Neural cell (in vitro differentiated cells): Measurements from ENCODE around the gene TOR1AIP1. TPM values are rescaled to one million over a fixed set of nuclear protein-coding genes. Genes with fewer than 3 reads are reported as not detected.

Experiments used
- H2AFZ ChIP-seq: fragments of 200-600, 300-800 bp; sonication (generic), shearing (Covaris generic); 2 replicates; pipeline ENCODE4 v1.6.0; 2014; ENCODE audit warnings: low read depth, mild to moderate bottlenecking, antibody characterized with exemption, low read length, moderate library complexity
- H3F3A ChIP-seq: fragments of 200-600 bp; shearing (Covaris generic); 2 replicates; pipeline ENCODE4 v1.6.1; 2016; ENCODE audit warnings: mild to moderate bottlenecking, moderate library complexity, mixed read lengths, antibody characterized with exemption, low read length; ENCODE audit not compliant: insufficient read depth, poor library complexity, severe bottlenecking
- H3K27ac ChIP-seq: fragments of 200-600, 300-800 bp; sonication (generic), shearing (Covaris generic); 2 replicates; pipeline ENCODE4 v1.5.1; 2014; ENCODE audit warnings: mild to moderate bottlenecking, low read length, moderate library complexity
- H3K27me3 ChIP-seq: fragments of 300-800, 200-600 bp; sonication (generic), shearing (Covaris generic); 2 replicates; pipeline ENCODE4 v1.6.0; 2014; ENCODE audit warnings: mild to moderate bottlenecking, low read depth, low read length, moderate library complexity; ENCODE audit not compliant: insufficient read depth
- H3K36me3 ChIP-seq: fragments of 300-800, 200-600 bp; sonication (generic), shearing (Covaris generic); 2 replicates; pipeline ENCODE4 v1.5.1; 2014; ENCODE audit warnings: mild to moderate bottlenecking, antibody characterized with exemption, low read length, moderate library complexity; ENCODE audit not compliant: insufficient read depth
- H3K4me2 ChIP-seq: fragments of 300-800, 200-600 bp; sonication (generic), shearing (Covaris generic); 2 replicates; pipeline ENCODE4 v1.6.0; 2014; ENCODE audit warnings: mild to moderate bottlenecking, low read length
- H3K4me3 ChIP-seq: fragments of 300-800, 200-600 bp; sonication (generic), shearing (Covaris generic); 2 replicates; pipeline ENCODE4 v1.5.1; 2014; ENCODE audit warnings: mild to moderate bottlenecking, low read length, moderate library complexity
- H3K79me2 ChIP-seq: fragments of 200-600 bp; shearing (Covaris generic); replicated peaks from 2 replicates; pipeline ENCODE4 v1.6.0; 2014; ENCODE audit warnings: mild to moderate bottlenecking, low read length, moderate library complexity; ENCODE audit not compliant: insufficient read depth
- H3K9ac ChIP-seq: fragments of 300-800, 200-600 bp; sonication (generic), shearing (Covaris generic); 2 replicates; pipeline ENCODE4 v1.6.1; 2016; ENCODE audit warnings: mild to moderate bottlenecking, low read length, mixed read lengths
- H3K9me2 ChIP-seq: fragments of 200-600 bp; shearing (Covaris generic); 2 replicates; pipeline ENCODE4 v1.6.1; 2016; ENCODE audit warnings: mild to moderate bottlenecking, low read length, mixed read lengths; ENCODE audit not compliant: insufficient read depth
- H3K9me3 ChIP-seq: fragments of 200-600, 300-800 bp; sonication (generic), shearing (Covaris generic); 2 replicates; pipeline ENCODE4 v1.6.1; 2016; ENCODE audit warnings: mild to moderate bottlenecking, mixed run types, low read length, moderate library complexity, mixed read lengths
- H4K20me1 ChIP-seq: fragments of 200-600 bp; shearing (Covaris generic); 2 replicates; pipeline ENCODE4 v1.6.1; 2016; ENCODE audit warnings: mild to moderate bottlenecking, mixed run types; ENCODE audit not compliant: insufficient read depth
- EP300 ChIP-seq: fragments of 450-650 bp; conservative IDR thresholded peaks from 2 replicates; pipeline ENCODE4 v1.6.1; 2014; ENCODE audit warnings: antibody characterized with exemption, mild to moderate bottlenecking, moderate library complexity; ENCODE audit not compliant: poor library complexity, severe bottlenecking
- EZH2 ChIP-seq: fragments of 200-600, 300-800 bp; shearing (Covaris generic), sonication (generic); IDR thresholded peaks from 2 replicates; pipeline ENCODE4 v1.6.1; 2014; ENCODE audit warnings: antibody characterized with exemption, low read length, borderline replicate concordance, mild to moderate bottlenecking; ENCODE audit not compliant: insufficient read depth, poor library complexity, severe bottlenecking
- MXI1 ChIP-seq: fragments of 450-650 bp; conservative IDR thresholded peaks from 2 replicates; pipeline ENCODE4 v1.6.1; 2014; ENCODE audit warnings: antibody characterized with exemption, mild to moderate bottlenecking; ENCODE audit not compliant: poor library complexity, severe bottlenecking
- POLR2AphosphoS5 ChIP-seq: IDR thresholded peaks from 2 replicates; pipeline ENCODE4 v1.6.1; 2012
- RAD21 ChIP-seq: fragments of 450-650 bp; conservative IDR thresholded peaks from 2 replicates; pipeline ENCODE4 v1.6.1; 2014; ENCODE audit warnings: antibody characterized with exemption, mild to moderate bottlenecking, moderate library complexity
- SMC3 ChIP-seq: fragments of 450-650 bp; conservative IDR thresholded peaks from 2 replicates; pipeline ENCODE4 v1.6.1; 2014; ENCODE audit warnings: antibody characterized with exemption, mild to moderate bottlenecking, moderate library complexity; ENCODE audit not compliant: poor library complexity
- TAF1 ChIP-seq: IDR thresholded peaks from 2 replicates; pipeline ENCODE4 v1.6.1; 2012; ENCODE audit warnings: low read depth
- polyA plus RNA-seq: library from polyadenylated mRNA; depleted of rRNA; stranded (reverse); fragments of >200 nt; gene quantifications from 2 replicates; pipeline ENCODE4 v1.2.3, GENCODE V29; 2014
- TF ChIP-seq, protein P1 (sequence below): IDR thresholded peaks from 2 replicates; pipeline ENCODE4 v1.6.1; 2012; ENCODE audit warnings: borderline replicate concordance
- TF ChIP-seq, protein P2 (sequence below): fragments of 450-650 bp; IDR thresholded peaks from 2 replicates; pipeline ENCODE4 v1.5.1; 2014; ENCODE audit warnings: antibody characterized with exemption, mild to moderate bottlenecking, moderate library complexity; ENCODE audit not compliant: poor library complexity, severe bottlenecking

Gene TOR1AIP1
- polyA plus RNA-seq, 1 donor from 2014 or later, result 10.4 TPM

DNA sequence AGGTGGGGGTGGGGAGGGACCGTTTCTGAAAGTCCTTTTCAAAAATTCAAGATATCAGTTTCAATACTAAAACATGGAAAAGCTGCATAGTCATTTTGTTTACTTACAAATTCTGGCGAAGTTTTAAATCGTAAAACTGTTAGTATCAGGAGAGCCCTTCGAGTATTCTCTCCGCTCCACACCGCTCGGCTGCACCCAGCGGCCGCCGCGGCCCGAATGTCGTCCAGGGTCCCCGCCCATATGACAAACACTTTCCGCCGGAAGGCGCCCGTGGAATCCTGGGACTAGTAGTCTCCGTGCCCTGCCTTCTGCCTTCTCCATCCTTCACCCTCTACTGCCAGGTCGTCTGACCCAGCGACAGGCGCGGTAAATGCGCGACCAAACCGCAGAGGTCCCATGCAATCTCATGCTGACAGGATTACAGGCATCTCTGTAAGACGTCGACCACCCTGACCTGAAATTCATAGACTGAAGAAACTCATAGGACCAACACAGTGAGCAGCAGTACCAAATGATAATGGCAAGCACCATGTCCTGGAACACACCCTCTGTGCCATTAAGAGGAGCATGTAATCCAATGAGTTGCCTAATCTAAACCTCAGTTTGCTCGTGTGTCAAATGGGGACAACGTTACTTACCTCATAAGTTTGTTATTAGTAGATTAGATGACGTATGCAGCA, 4.4 kb upstream of the TOR1AIP1 start, which contains the start of gene TOR1AIP2:
TSS of gene TOR1AIP2 (minus strand) at position 218 of the 680 bp plus-strand sequence. CDS start 25,138 bp downstream, outside the sequence.
- Histone ChIP-seq H3K36me3 (no peaks in the 10 kb centered on the region), H3K4me3 (peak within 1 kb of the TSS; percentile 74), H3F3A (peaks cover 5% of the 10 kb centered on the region), H3K27me3 (no peaks in the 10 kb centered on the region), H3K4me2 (peak within 1 kb of the TSS; percentile 84), H3K9ac (peak within 1 kb of the TSS; percentile 67), H3K9me3 (no peaks in the 10 kb centered on the region), H3K27ac (peak within 1 kb of the TSS; percentile 74), H4K20me1 (no peaks in the 10 kb centered on the region), H2AFZ (peak within 1 kb of the TSS; percentile 85), H3K79me2 (peaks cover 38% of the 10 kb centered on the region), H3K9me2 (no peaks in the 10 kb centered on the region)
- TF ChIP-seq EP300 (peak; percentile 66), MXI1 (peak; percentile 70), EZH2 (no peak), RAD21 (peak; percentile 33), TAF1 (peak; percentile 88), SMC3 (peak; percentile 28), POLR2AphosphoS5 (peak; percentile 98)
- TF ChIP-seq, protein P1, sequence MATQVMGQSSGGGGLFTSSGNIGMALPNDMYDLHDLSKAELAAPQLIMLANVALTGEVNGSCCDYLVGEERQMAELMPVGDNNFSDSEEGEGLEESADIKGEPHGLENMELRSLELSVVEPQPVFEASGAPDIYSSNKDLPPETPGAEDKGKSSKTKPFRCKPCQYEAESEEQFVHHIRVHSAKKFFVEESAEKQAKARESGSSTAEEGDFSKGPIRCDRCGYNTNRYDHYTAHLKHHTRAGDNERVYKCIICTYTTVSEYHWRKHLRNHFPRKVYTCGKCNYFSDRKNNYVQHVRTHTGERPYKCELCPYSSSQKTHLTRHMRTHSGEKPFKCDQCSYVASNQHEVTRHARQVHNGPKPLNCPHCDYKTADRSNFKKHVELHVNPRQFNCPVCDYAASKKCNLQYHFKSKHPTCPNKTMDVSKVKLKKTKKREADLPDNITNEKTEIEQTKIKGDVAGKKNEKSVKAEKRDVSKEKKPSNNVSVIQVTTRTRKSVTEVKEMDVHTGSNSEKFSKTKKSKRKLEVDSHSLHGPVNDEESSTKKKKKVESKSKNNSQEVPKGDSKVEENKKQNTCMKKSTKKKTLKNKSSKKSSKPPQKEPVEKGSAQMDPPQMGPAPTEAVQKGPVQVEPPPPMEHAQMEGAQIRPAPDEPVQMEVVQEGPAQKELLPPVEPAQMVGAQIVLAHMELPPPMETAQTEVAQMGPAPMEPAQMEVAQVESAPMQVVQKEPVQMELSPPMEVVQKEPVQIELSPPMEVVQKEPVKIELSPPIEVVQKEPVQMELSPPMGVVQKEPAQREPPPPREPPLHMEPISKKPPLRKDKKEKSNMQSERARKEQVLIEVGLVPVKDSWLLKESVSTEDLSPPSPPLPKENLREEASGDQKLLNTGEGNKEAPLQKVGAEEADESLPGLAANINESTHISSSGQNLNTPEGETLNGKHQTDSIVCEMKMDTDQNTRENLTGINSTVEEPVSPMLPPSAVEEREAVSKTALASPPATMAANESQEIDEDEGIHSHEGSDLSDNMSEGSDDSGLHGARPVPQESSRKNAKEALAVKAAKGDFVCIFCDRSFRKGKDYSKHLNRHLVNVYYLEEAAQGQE, result peak; percentile 67
- TF ChIP-seq, protein P2, sequence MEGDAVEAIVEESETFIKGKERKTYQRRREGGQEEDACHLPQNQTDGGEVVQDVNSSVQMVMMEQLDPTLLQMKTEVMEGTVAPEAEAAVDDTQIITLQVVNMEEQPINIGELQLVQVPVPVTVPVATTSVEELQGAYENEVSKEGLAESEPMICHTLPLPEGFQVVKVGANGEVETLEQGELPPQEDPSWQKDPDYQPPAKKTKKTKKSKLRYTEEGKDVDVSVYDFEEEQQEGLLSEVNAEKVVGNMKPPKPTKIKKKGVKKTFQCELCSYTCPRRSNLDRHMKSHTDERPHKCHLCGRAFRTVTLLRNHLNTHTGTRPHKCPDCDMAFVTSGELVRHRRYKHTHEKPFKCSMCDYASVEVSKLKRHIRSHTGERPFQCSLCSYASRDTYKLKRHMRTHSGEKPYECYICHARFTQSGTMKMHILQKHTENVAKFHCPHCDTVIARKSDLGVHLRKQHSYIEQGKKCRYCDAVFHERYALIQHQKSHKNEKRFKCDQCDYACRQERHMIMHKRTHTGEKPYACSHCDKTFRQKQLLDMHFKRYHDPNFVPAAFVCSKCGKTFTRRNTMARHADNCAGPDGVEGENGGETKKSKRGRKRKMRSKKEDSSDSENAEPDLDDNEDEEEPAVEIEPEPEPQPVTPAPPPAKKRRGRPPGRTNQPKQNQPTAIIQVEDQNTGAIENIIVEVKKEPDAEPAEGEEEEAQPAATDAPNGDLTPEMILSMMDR, result peak; percentile 34

- Histone ChIP-seq H3K4me3 (no peak overlapping the region), H3K79me2 (peaks cover 26% of the 10 kb centered on the region), H4K20me1 (no peaks in the 10 kb centered on the region), H3K9ac (no peak overlapping the region), H3K27me3 (no peaks in the 10 kb centered on the region), H3K9me3 (no peaks in the 10 kb centered on the region), H2AFZ (no peak overlapping the region), H3K27ac (no peak overlapping the region), H3K36me3 (no peaks in the 10 kb centered on the region), H3K9me2 (no peaks in the 10 kb centered on the region), H3K4me2 (no peak overlapping the region), H3F3A (peaks cover 5% of the 10 kb centered on the region)
- TF ChIP-seq EZH2 (no peak), EP300 (no peak), POLR2AphosphoS5 (no peak), SMC3 (no peak), RAD21 (no peak), TAF1 (no peak)
- TF ChIP-seq, protein P2, result no peak
Observed at GRCh38 chr1:179879797-179880196, 2.3 kb upstream of the TOR1AIP1 start.
